Activated CD4-positive, alpha-beta memory T cell treated with anti-CD3 and anti-CD28 coated beads for 36 hours (primary cell): ENCODE measurements around the gene ADGRV1. TPM values are rescaled to one million over a fixed set of nuclear protein-coding genes. Genes with fewer than 3 reads are reported as not detected.
"Not testable (repeated sequence)": the region's sequence is repeated elsewhere in the genome, so short reads cannot be mapped to it uniquely, and the experiment has no call there.

ENCODE experiments used
- CTCF ChIA-PET: fragments of 350-600 bp; sonication (Branson Sonifier 250); formaldehyde crosslinking; loops from one replicate; lab custom pipeline; 2021; ENCODE audit warnings: antibody characterized with exemption, inconsistent platforms; lab: Charles Lee
- POLR2A ChIA-PET: fragments of 350-600 bp; sonication (Branson Sonifier 250); formaldehyde crosslinking; loops from one replicate; lab custom pipeline; 2021; ENCODE audit warnings: antibody characterized with exemption; lab: Charles Lee
- DNase-seq: peaks from one replicate; pipeline ENCODE4 v3.0.0-alpha.2; 2020
- H3K27ac Mint-ChIP-seq: one replicate; pipeline ENCODE4 v1.8.0; 2021; ENCODE audit warnings: mixed read lengths
- H3K27me3 Mint-ChIP-seq: one replicate; pipeline ENCODE4 v1.8.0; 2021; ENCODE audit warnings: mixed read lengths
- H3K36me3 Mint-ChIP-seq: one replicate; pipeline ENCODE4 v1.8.0; 2021; ENCODE audit warnings: mixed read lengths
- H3K4me1 Mint-ChIP-seq: one replicate; pipeline ENCODE4 v1.8.0; 2021; ENCODE audit warnings: low read depth, mixed read lengths
- H3K4me3 Mint-ChIP-seq: one replicate; pipeline ENCODE4 v1.8.0; 2021; ENCODE audit warnings: mild to moderate bottlenecking, mixed read lengths
- H3K9me3 Mint-ChIP-seq: one replicate; pipeline ENCODE4 v1.8.0; 2021; ENCODE audit warnings: mixed read lengths
- intact Hi-C: fragments of 100-400 bp; cut with micrococcal nuclease; formaldehyde crosslinking; loops from one replicate; pipeline ENCODE4 v1.15.1; 2023
- total RNA-seq, 2 experiments: library from RNA; stranded (reverse); gene quantifications; one replicate each; pipeline ENCODE4 v1.2.3, GENCODE V29; 2021

Gene ADGRV1
- total RNA-seq, 2 experiments from 2014 or later, result 0.05 TPM; not detected in 1

- Mint-ChIP-seq H3K36me3 (no peaks in the 10 kb centered on the region), H3K27me3 (peaks cover 2% of the 10 kb centered on the region), H3K9me3 (no peaks in the 10 kb centered on the region), H3K4me1 (no peaks in the 10 kb centered on the region), H3K27ac (no peak overlapping the region), H3K4me3 (no peak overlapping the region)
- DNase-seq, result no peak
- CTCF ChIA-PET, result no interaction called here
- intact Hi-C loops, result no loop called here
- POLR2A ChIA-PET, result no interaction called here
Observed at GRCh38 chr5:91042936-91043255, 484.3 kb downstream of the ADGRV1 start.

- intact Hi-C loops, result no loop called here
- Mint-ChIP-seq H3K36me3 (no peaks in the 10 kb centered on the region), H3K27me3 (peaks cover 5% of the 10 kb centered on the region), H3K4me3 (no peak overlapping the region), H3K27ac (no peak overlapping the region), H3K4me1 (no peaks in the 10 kb centered on the region), H3K9me3 (no peaks in the 10 kb centered on the region)
- no peak for DNase-seq
- CTCF ChIA-PET, result no interaction called here
- POLR2A ChIA-PET, result interaction anchor here (0.5 kb wide), 1 partner anchor 375 kb away, joined by 3 read pairs; no protein-coding TSS in a partner anchor
Observed at GRCh38 chr5:91048073-91048472, 489.5 kb downstream of the ADGRV1 start.

GRCh38 chr5:91049112-91049511, 490.5 kb downstream of the ADGRV1 start:
- no peak for DNase-seq
- Mint-ChIP-seq H3K27me3 (peaks cover 10% of the 10 kb centered on the region), H3K27ac (no peak overlapping the region), H3K4me1 (no peaks in the 10 kb centered on the region), H3K9me3 (no peaks in the 10 kb centered on the region), H3K36me3 (no peaks in the 10 kb centered on the region), H3K4me3 (no peak overlapping the region)
- intact Hi-C loops, result no loop called here
- POLR2A ChIA-PET, result no interaction called here
- CTCF ChIA-PET, result no interaction called here

GRCh38 chr5:91049800-91050199, 491.2 kb downstream of the ADGRV1 start:
- Mint-ChIP-seq H3K4me1 (no peaks in the 10 kb centered on the region), H3K27me3 (peaks cover 16% of the 10 kb centered on the region), H3K36me3 (no peaks in the 10 kb centered on the region), H3K27ac (no peak overlapping the region), H3K9me3 (no peaks in the 10 kb centered on the region), H3K4me3 (no peak overlapping the region)
- ChIA-PET CTCF (no interaction called here), POLR2A (no interaction called here)
- no peak for DNase-seq
- intact Hi-C loops, result no loop called here

- H3K4me3 Mint-ChIP-seq, H3K27ac Mint-ChIP-seq, POLR2A ChIA-PET, CTCF ChIA-PET, intact Hi-C loops, DNase-seq, H3K36me3 Mint-ChIP-seq, H3K9me3 Mint-ChIP-seq, H3K4me1 Mint-ChIP-seq: not testable (repeated sequence)
- H3K27me3 Mint-ChIP-seq, result peaks cover 20% of the 10 kb centered on the region
Observed at GRCh38 chr5:91052411-91052810, 493.8 kb downstream of the ADGRV1 start.

GRCh38 chr5:91052977-91053740, 494.6 kb downstream of the ADGRV1 start:
- Mint-ChIP-seq H3K27ac (no peak overlapping the region), H3K36me3 (no peaks in the 10 kb centered on the region), H3K27me3 (peaks cover 20% of the 10 kb centered on the region), H3K9me3 (no peaks in the 10 kb centered on the region), H3K4me3 (no peak overlapping the region), H3K4me1 (no peaks in the 10 kb centered on the region)
- ChIA-PET CTCF (no interaction called here), POLR2A (no interaction called here)
- intact Hi-C loops, result no loop called here
- DNase-seq, result no peak

GRCh38 chr5:91053741-91054025, 495.1 kb downstream of the ADGRV1 start:
- intact Hi-C loops, result no loop called here
- Mint-ChIP-seq H3K36me3 (no peaks in the 10 kb centered on the region), H3K4me3 (no peak overlapping the region), H3K27ac (no peak overlapping the region), H3K9me3 (no peaks in the 10 kb centered on the region), H3K27me3 (peaks cover 21% of the 10 kb centered on the region), H3K4me1 (peaks cover 2% of the 10 kb centered on the region)
- no peak for DNase-seq
- POLR2A ChIA-PET, result no interaction called here
- CTCF ChIA-PET, result no interaction called here

GRCh38 chr5:91058155-91058554, 499.6 kb downstream of the ADGRV1 start:
- no peak overlapping the region for H3K4me3 Mint-ChIP-seq
- intact Hi-C loops, result loop anchor here (2.0 kb wide), 1 partner anchor 113 kb away; no protein-coding TSS in a partner anchor
- H3K27me3 Mint-ChIP-seq, result peaks cover 33% of the 10 kb centered on the region
- CTCF ChIA-PET, result no interaction called here
- POLR2A ChIA-PET, result no interaction called here
- DNase-seq, result no peak
- no peaks in the 10 kb centered on the region for H3K9me3 Mint-ChIP-seq
- peaks cover 19% of the 10 kb centered on the region for H3K4me1 Mint-ChIP-seq
- H3K36me3 Mint-ChIP-seq, result no peaks in the 10 kb centered on the region
- H3K27ac Mint-ChIP-seq, result no peak overlapping the region

GRCh38 chr5:91058575-91058974, 500.0 kb downstream of the ADGRV1 start:
- H3K9me3 Mint-ChIP-seq, result no peaks in the 10 kb centered on the region
- ChIA-PET CTCF (no interaction called here), POLR2A (no interaction called here)
- no peaks in the 10 kb centered on the region for H3K36me3 Mint-ChIP-seq
- H3K27me3 Mint-ChIP-seq, result peaks cover 32% of the 10 kb centered on the region
- no peak overlapping the region for H3K27ac Mint-ChIP-seq
- H3K4me1 Mint-ChIP-seq, result peaks cover 19% of the 10 kb centered on the region
- no peak for DNase-seq
- intact Hi-C loops, result loop anchor here (2.0 kb wide), 1 partner anchor 112 kb away; no protein-coding TSS in a partner anchor
- no peak overlapping the region for H3K4me3 Mint-ChIP-seq

- intact Hi-C loops, result loop anchor here (2.0 kb wide), 1 partner anchor 111 kb away; no protein-coding TSS in a partner anchor
- no peak overlapping the region for H3K4me3 Mint-ChIP-seq
- no peak overlapping the region for H3K27ac Mint-ChIP-seq
Observed at GRCh38 chr5:91059409-91059808, 500.8 kb downstream of the ADGRV1 start.

GRCh38 chr5:91061094-91061493, 502.5 kb downstream of the ADGRV1 start:
- DNase-seq, result no peak
- Mint-ChIP-seq H3K36me3 (no peaks in the 10 kb centered on the region), H3K9me3 (no peaks in the 10 kb centered on the region), H3K27me3 (peaks cover 20% of the 10 kb centered on the region), H3K27ac (no peak overlapping the region), H3K4me3 (no peak overlapping the region), H3K4me1 (peaks cover 19% of the 10 kb centered on the region)
- ChIA-PET CTCF (no interaction called here), POLR2A (no interaction called here)
- intact Hi-C loops, result no loop called here

More at GRCh38 chr5:91059409-91059808, 500.8 kb downstream of the ADGRV1 start:
- Mint-ChIP-seq H3K36me3 (no peaks in the 10 kb centered on the region), H3K9me3 (no peaks in the 10 kb centered on the region), H3K4me1 (peaks cover 19% of the 10 kb centered on the region), H3K27me3 (peaks cover 26% of the 10 kb centered on the region)
- ChIA-PET CTCF (no interaction called here), POLR2A (no interaction called here)
- DNase-seq, result no peak

- POLR2A ChIA-PET, result no interaction called here
- Mint-ChIP-seq H3K27ac (no peak overlapping the region), H3K36me3 (no peaks in the 10 kb centered on the region), H3K9me3 (no peaks in the 10 kb centered on the region), H3K27me3 (peaks cover 25% of the 10 kb centered on the region), H3K4me3 (no peak overlapping the region), H3K4me1 (peaks cover 19% of the 10 kb centered on the region)
- intact Hi-C loops, result no loop called here
- DNase-seq, result no peak
- CTCF ChIA-PET, result no interaction called here
Observed at GRCh38 chr5:91061946-91062562, 503.5 kb downstream of the ADGRV1 start.
